Right lobe of liver (tissue), 4 donors: Measurements from ENCODE around the gene ZDHHC15.

Experiments
- CTCF ChIP-seq, 4 donors: fragments of 200-600 bp in 3 of 4; fragments of 450-650 bp in 1 of 4; IDR thresholded peaks; one replicate each; pipeline versions ENCODE4 v1.5.1 to v1.8.0; 2016 to 2022; ENCODE audit warnings: antibody characterized with exemption in 4 of 4, mild to moderate bottlenecking in 2 of 4
- POLR2A ChIP-seq: fragments of 450-650 bp; IDR thresholded peaks from one replicate; pipeline ENCODE4 v1.6.1; 2017; ENCODE audit warnings: antibody characterized with exemption, mild to moderate bottlenecking
- donor health status: DM: no; HTN: no; CAD: no.
- donor health status: DM: no; HTN: no; CAD: no.
- donor health status: DM: no; HTN: yes; CAD: no.

- TF ChIP-seq CTCF (IDR thresholded peaks at IDR 0.05) (no peak), POLR2A (no peak)
These were observed 24.1 kb upstream of the ZDHHC15 start for GRCh38 chrX:75546724-75547511.
